AG08396 (cell line): ENCODE results near the gene MYL2.

ENCODE experiments used
- DNase-seq: peaks from one replicate; pipeline ENCODE4 v3.0.0; 2012; ENCODE audit warnings: low spot score, mixed read lengths

The MYL2 gene

GRCh38 chr12:110896559-110896958 is 23.8 kb downstream of the MYL2 start:
- no peak for DNase-seq

- DNase-seq, result no peak
Observed at GRCh38 chr12:110893956-110894355, 26.4 kb downstream of the MYL2 start.

- no peak for DNase-seq
Observed at GRCh38 chr12:110889361-110889760, 31.0 kb downstream of the MYL2 start.

GRCh38 chr12:110888256-110888991 is 32.0 kb downstream of the MYL2 start:
- no peak for DNase-seq

GRCh38 chr12:110885152-110885840 is 35.1 kb downstream of the MYL2 start:
- no peak for DNase-seq

- no peak for DNase-seq
Observed at GRCh38 chr12:110883251-110883650, 37.1 kb downstream of the MYL2 start.

- no peak for DNase-seq
Observed at GRCh38 chr12:110880651-110881050, 39.7 kb downstream of the MYL2 start.

- DNase-seq, result no peak
Observed at GRCh38 chr12:110874781-110875180, 45.6 kb downstream of the MYL2 start.

GRCh38 chr12:110874351-110874750 is 46.0 kb downstream of the MYL2 start:
- DNase-seq, result no peak

GRCh38 chr12:110872100-110872499 is 48.3 kb downstream of the MYL2 start:
- no peak for DNase-seq

GRCh38 chr12:110869803-110870202 is 50.6 kb downstream of the MYL2 start:
- DNase-seq, result no peak

GRCh38 chr12:110869026-110869425 is 51.4 kb downstream of the MYL2 start:
- DNase-seq, result no peak

GRCh38 chr12:110865521-110865920 is 54.9 kb downstream of the MYL2 start:
- DNase-seq, result no peak

GRCh38 chr12:110863161-110863560 is 57.2 kb downstream of the MYL2 start:
- DNase-seq, result no peak

- no peak for DNase-seq
Observed at GRCh38 chr12:110862329-110862728, 58.0 kb downstream of the MYL2 start.

- DNase-seq, result no peak
Observed at GRCh38 chr12:110861729-110862128, 58.6 kb downstream of the MYL2 start.
